Esophagus muscularis mucosa (tissue), 4 donors: ENCODE data around the gene CCDC112. TPM values are rescaled to one million over a fixed set of nuclear protein-coding genes. Genes with fewer than 3 reads are reported as not detected.

Experiments
- DNase-seq: peaks from one replicate; pipeline ENCODE4 v3.0.0-alpha.2; 2017; ENCODE audit errors: extremely low spot score
- H3K27ac ChIP-seq, 4 donors: fragments of 200-600 bp; sonication (generic); replicated peaks in 1 of 4; 1 replicate in 3 of 4; 2 replicates in 1 of 4; pipeline ENCODE4 v1.5.1; 2016 to 2019; ENCODE audit warnings: mild to moderate bottlenecking in 1 of 4
- H3K27me3 ChIP-seq, 4 donors: fragments of 200-600 bp; sonication (generic); one replicate each; pipeline versions ENCODE4 v1.5.1 to v1.6.0; 2016 to 2019
- H3K36me3 ChIP-seq, 4 donors: fragments of 200-600 bp; sonication (generic); one replicate each; pipeline ENCODE4 v1.5.1; 2016 to 2019
- H3K4me1 ChIP-seq, 4 donors: fragments of 200-600 bp; sonication (generic); one replicate each; pipeline ENCODE4 v1.5.1; 2016 to 2019
- H3K4me3 ChIP-seq, 4 donors: fragments of 200-600 bp; sonication (generic); 1 replicate in 2 of 4; 2 replicates in 2 of 4; pipeline ENCODE4 v1.5.1; 2016 to 2019; ENCODE audit warnings: mild to moderate bottlenecking in 4 of 4, moderate library complexity in 1 of 4
- H3K9me3 ChIP-seq, 4 donors: fragments of 200-600 bp; sonication (generic); 1 replicate in 3 of 4; 2 replicates in 1 of 4; pipeline ENCODE4 v1.5.1; 2016 to 2019
- EP300 ChIP-seq: sonication (generic); formaldehyde crosslinking; IDR thresholded peaks from one replicate; pipeline ENCODE4 v1.6.1; 2017; ENCODE audit warnings: antibody characterized with exemption
- POLR2A ChIP-seq: fragments of 450-650 bp; IDR thresholded peaks from one replicate; pipeline ENCODE4 v1.6.1; 2017; ENCODE audit warnings: antibody characterized with exemption, moderate library complexity, mild to moderate bottlenecking, low read depth
- POLR2AphosphoS5 ChIP-seq, 2 donors: sonication (generic); formaldehyde crosslinking; IDR thresholded peaks; one replicate each; pipeline ENCODE4 v1.6.1; 2017; ENCODE audit warnings: antibody characterized with exemption in 2 of 2
- WGBS: methylation state at CpG from one replicate; pipeline ENCODE4 v1.1.5; 2018; 5-methylcytosine and 5-hydroxymethylcytosine counted together
- intact Hi-C: fragments of 100-400 bp; cut with DNase I; formaldehyde crosslinking; loops from one replicate; pipeline ENCODE4 v1.15.1; 2023
- total RNA-seq, 4 donors: library from RNA; depleted of rRNA; stranded (reverse); fragments of >200 nt; gene quantifications; one replicate each; pipeline versions ENCODE4 v1.1.0 to v1.2.1, GENCODE V29; 2016
- TF ChIP-seq, protein P1 (sequence below), 3 experiments: fragments of 200-600 bp in 2 of 3; fragments of 450-650 bp in 1 of 3; sonication (generic) in 2 of 3; IDR thresholded peaks; one replicate each; pipeline ENCODE4 v1.5.1; 2017 to 2019; ENCODE audit warnings: antibody characterized with exemption in 3 of 3, mild to moderate bottlenecking in 2 of 3, moderate library complexity in 1 of 3

CCDC112 gene
- total RNA-seq, 4 donors from 2014 or later, result 5.8 to 11.2 (median 8.3) TPM

DNA sequence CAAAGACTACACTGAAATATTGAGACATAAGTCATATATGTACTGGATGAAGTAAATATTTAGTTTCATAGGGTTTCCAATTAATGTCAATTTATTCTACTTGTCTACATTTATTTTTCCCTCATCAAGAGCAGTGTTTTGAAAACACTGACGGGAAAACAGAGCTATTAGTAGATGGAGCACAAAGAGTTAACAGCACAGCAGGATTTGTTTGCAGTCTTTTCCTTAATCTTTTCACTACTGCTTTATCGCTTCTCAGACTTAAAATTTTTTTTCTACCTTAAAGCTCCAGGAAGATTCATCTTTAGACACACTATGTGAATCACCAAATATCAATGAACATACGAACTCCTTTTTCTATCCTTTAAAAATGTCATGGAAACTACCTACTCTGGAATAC is 59.4 kb downstream of the CCDC112 start:
- DNase-seq, result no peak
- TF ChIP-seq POLR2AphosphoS5 (IDR thresholded peaks at IDR 0.05) (no peak), POLR2A (no peak), EP300 (no peak)
- TF ChIP-seq, protein P1, sequence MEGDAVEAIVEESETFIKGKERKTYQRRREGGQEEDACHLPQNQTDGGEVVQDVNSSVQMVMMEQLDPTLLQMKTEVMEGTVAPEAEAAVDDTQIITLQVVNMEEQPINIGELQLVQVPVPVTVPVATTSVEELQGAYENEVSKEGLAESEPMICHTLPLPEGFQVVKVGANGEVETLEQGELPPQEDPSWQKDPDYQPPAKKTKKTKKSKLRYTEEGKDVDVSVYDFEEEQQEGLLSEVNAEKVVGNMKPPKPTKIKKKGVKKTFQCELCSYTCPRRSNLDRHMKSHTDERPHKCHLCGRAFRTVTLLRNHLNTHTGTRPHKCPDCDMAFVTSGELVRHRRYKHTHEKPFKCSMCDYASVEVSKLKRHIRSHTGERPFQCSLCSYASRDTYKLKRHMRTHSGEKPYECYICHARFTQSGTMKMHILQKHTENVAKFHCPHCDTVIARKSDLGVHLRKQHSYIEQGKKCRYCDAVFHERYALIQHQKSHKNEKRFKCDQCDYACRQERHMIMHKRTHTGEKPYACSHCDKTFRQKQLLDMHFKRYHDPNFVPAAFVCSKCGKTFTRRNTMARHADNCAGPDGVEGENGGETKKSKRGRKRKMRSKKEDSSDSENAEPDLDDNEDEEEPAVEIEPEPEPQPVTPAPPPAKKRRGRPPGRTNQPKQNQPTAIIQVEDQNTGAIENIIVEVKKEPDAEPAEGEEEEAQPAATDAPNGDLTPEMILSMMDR (IDR thresholded peaks at IDR 0.05), result no peak

DNA sequence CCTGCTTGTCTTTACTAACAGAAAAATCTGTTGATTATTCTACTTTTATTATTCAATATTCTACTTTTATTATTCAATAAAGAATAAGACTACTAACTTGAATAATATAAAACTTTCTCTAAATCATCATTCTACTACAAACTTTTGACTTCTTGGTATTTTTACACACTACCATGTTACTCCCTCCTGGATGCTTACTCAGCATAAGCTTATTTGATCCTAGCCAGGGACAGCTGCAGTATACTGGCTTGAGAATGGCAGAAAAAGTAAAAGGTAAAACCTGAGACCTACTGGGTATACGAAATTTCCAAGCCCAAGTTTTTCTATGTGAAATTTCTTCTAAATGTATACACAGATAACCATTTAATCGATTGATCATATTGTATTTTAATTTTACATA is 59.9 kb downstream of the CCDC112 start:
- Histone ChIP-seq H3K27me3 (no peaks in the 10 kb centered on the region), H3K4me3 (no peak overlapping the region), H3K4me1 (peaks cover 0 to 6% (median 1%) of the 10 kb centered on the region in 4 donors), H3K9me3 (no peaks in the 10 kb centered on the region), H3K36me3 (peaks cover 11 to 64% (median 40%) of the 10 kb centered on the region in 4 donors), H3K27ac (no peak overlapping the region)
- intact Hi-C loops, result no loop called here
- TF ChIP-seq EP300, result no peak
- TF ChIP-seq POLR2AphosphoS5 (IDR thresholded peaks at IDR 0.05), result no peak
- TF ChIP-seq POLR2A, result no peak
- TF ChIP-seq, protein P1 (IDR thresholded peaks at IDR 0.05), result no peak
- WGBS, result 89% methylated on average over 2 of the region's 2 CpGs
- DNase-seq, result no peak

More for the DNA sequence above, 59.4 kb downstream of the CCDC112 start:
- intact Hi-C loops, result no loop called here
- Histone ChIP-seq H3K4me1 (peaks cover 0 to 6% (median 0%) of the 10 kb centered on the region in 4 donors), H3K27ac (no peak overlapping the region), H3K27me3 (no peaks in the 10 kb centered on the region), H3K36me3 (peaks cover 11 to 65% (median 37%) of the 10 kb centered on the region in 4 donors), H3K9me3 (no peaks in the 10 kb centered on the region), H3K4me3 (no peak overlapping the region)
- 90% methylated on average over 3 of the region's 3 CpGs for WGBS

DNA sequence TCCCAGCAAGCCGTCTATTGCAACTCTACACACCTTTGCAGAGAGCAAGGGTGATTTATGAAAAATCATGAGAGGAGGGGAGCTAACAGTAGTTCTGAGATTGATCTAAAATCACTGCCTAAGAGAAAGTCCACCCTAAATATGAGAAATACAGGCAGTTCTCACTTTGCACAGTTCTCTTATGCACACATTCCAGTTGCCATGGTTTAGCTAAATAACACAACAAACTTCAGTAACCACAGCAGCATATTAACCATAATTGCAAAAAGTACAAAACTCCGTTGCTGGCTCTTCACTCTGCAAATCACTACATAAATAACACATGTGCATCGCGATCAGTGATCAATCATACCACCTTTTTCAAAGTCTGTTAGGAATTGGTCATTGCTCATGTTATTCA is 64.9 kb downstream of the CCDC112 start:
- Histone ChIP-seq H3K9me3 (no peaks in the 10 kb centered on the region), H3K27me3 (no peaks in the 10 kb centered on the region), H3K4me1 (peaks cover 0 to 9% (median 2%) of the 10 kb centered on the region in 4 donors), H3K36me3 (peaks cover 7 to 63% (median 36%) of the 10 kb centered on the region in 4 donors), H3K27ac (no peak overlapping the region), H3K4me3 (no peak overlapping the region)
- no peak for DNase-seq
- intact Hi-C loops, result no loop called here
- TF ChIP-seq EP300 (no peak), POLR2A (no peak), POLR2AphosphoS5 (IDR thresholded peaks at IDR 0.05) (no peak)
- TF ChIP-seq, protein P1 (IDR thresholded peaks at IDR 0.05), result no peak
- WGBS, result 81% methylated on average over 4 of the region's 4 CpGs

DNA sequence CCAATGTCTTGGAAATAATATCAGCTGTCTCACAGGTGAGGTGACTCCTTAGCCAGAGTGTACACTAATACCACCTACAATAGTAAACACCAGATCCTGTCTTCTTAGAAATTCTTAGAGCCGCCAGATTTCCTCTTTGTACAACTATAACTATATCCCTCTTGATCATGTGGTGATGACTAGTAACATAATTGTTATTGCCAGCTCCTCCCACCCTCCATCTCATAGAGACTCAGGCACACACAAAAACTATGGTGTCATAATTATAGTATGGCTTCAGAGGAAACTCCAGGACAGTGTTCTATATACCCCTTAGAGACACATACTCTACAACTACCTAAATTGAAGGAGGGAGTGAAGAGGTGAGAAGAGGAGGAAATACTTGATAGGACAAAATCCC is 66.8 kb downstream of the CCDC112 start:
- no peak for DNase-seq
- 86% methylated on average over 1 of the region's 1 CpG for WGBS
- Histone ChIP-seq H3K9me3 (no peaks in the 10 kb centered on the region), H3K27me3 (no peaks in the 10 kb centered on the region), H3K27ac (no peak overlapping the region), H3K4me3 (no peak overlapping the region), H3K4me1 (peaks cover 0 to 9% (median 2%) of the 10 kb centered on the region in 4 donors), H3K36me3 (peaks cover 7 to 57% (median 25%) of the 10 kb centered on the region in 4 donors)
- intact Hi-C loops, result no loop called here
- no peak for TF ChIP-seq EP300
- TF ChIP-seq, protein P1 (IDR thresholded peaks at IDR 0.05), result no peak
- TF ChIP-seq POLR2A, result no peak
- no peak for TF ChIP-seq POLR2AphosphoS5 (IDR thresholded peaks at IDR 0.05)

DNA sequence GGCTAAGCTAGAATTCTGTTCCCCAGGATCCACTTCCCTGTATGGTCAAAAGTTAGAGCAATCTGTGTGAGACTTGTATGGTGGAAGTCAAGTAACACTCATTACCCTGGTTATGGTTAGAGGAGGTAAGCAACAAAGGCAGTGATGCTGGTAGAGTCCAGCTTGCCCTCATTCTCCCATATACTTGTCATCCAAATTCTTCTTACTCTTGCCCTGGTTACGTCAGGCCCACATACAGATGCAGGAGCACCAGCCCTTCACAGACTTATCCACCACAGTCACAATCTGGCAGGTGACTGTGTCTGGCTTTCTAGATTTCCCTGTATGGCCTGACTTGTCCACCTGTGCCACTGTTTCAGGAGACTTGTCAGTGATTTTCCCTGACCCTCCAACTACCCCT is 69.2 kb downstream of the CCDC112 start:
- no peaks in the 10 kb centered on the region for H3K27me3 ChIP-seq
- intact Hi-C loops, result no loop called here
- no peak overlapping the region for H3K4me3 ChIP-seq
- no peak for DNase-seq
- TF ChIP-seq, protein P1 (IDR thresholded peaks at IDR 0.05), result no peak
- TF ChIP-seq EP300 (no peak), POLR2A (no peak), POLR2AphosphoS5 (IDR thresholded peaks at IDR 0.05) (no peak)
- H3K4me1 ChIP-seq, result peaks cover 0 to 9% (median 2%) of the 10 kb centered on the region in 4 donors
- WGBS, result 94% methylated on average over 1 of the region's 1 CpG
- H3K27ac ChIP-seq, result no peak overlapping the region
- no peaks in the 10 kb centered on the region for H3K9me3 ChIP-seq
- peaks cover 7 to 72% (median 27%) of the 10 kb centered on the region in 4 donors for H3K36me3 ChIP-seq
